ENCODE data around the gene UNC5CL. TPM values are rescaled to one million over a fixed set of nuclear protein-coding genes. Genes with fewer than 3 reads are reported as not detected.

UNC5CL gene
- polyA plus RNA-seq, 1 donor (not counting 4 experiments of a cell fraction or from before 2014, with no cell fraction given), result 0.34 TPM

GRCh38 chr6:41063884-41064285, 24.9 kb upstream of the UNC5CL start:
- H3K9ac ChIP-seq (ENCODE audit: control insufficient read depth, extremely low read depth, insufficient read depth, low read length), result no peak overlapping the region
- H3K4me3 ChIP-seq (ENCODE audit: control insufficient read depth in 2 of 3, extremely low read depth in 1 of 3, insufficient read depth in 2 of 3, low read depth in 1 of 3, low read length in 3 of 3), result no peak overlapping the region
- H2AFZ ChIP-seq (ENCODE audit: control insufficient read depth, low read length), result no peak overlapping the region
- no peaks in the 10 kb centered on the region for H3K9me3 ChIP-seq (ENCODE audit: control insufficient read depth, low read depth, low read length)
- H3K27me3 ChIP-seq (ENCODE audit: control insufficient read depth, extremely low read depth, insufficient read depth, low read length), result no peaks in the 10 kb centered on the region
- H3K79me2 ChIP-seq (ENCODE audit: control insufficient read depth, insufficient read depth, low read length), result no peaks in the 10 kb centered on the region
- peaks cover 10% of the 10 kb centered on the region for H3K4me1 ChIP-seq (ENCODE audit: control insufficient read depth, extremely low read depth, insufficient read depth, low read length)
- peaks cover 2 to 6% of the 10 kb centered on the region in 2 experiments for H3K36me3 ChIP-seq (ENCODE audit: control insufficient read depth in 2 of 2, extremely low read depth in 1 of 2, insufficient read depth in 2 of 2, low read length in 2 of 2)
- H3K27ac ChIP-seq (ENCODE audit: control insufficient read depth, insufficient read depth, low read length), result no peak overlapping the region
- no peak for FAIRE-seq
- no peak overlapping the region for H3K4me2 ChIP-seq (ENCODE audit: control insufficient read depth, extremely low read depth, insufficient read depth, low read depth, low read length)
- H3K9me1 ChIP-seq (ENCODE audit: control insufficient read depth, extremely low read depth, insufficient read depth, low read length), result no peaks in the 10 kb centered on the region
- DNase-seq (ENCODE audit: low read depth, low spot score), result no peak
- dilution Hi-C loops (cut with MboI; ENCODE audit: extremely low pct_ligation_motif_present, low sequenced_read_pairs), result no loop called here
- no peaks in the 10 kb centered on the region for H4K20me1 ChIP-seq (ENCODE audit: control insufficient read depth, extremely low read depth, insufficient read depth, low read length)
- TF ChIP-seq EZH2 (IDR thresholded peaks at IDR 0.05; ENCODE audit: low read length) (no peak), CTCF (optimal IDR thresholded peaks at IDR 0.05 in 1 of 3, IDR thresholded peaks at IDR 0.05 in 1 of 3, conservative IDR thresholded peaks at IDR 0.05 in 1 of 3; ENCODE audit: extremely low read depth in 1 of 3, insufficient read depth in 2 of 3, low read length in 3 of 3) (no peak)

- FAIRE-seq (no peak), DNase-seq (ENCODE audit: low read depth, low spot score) (no peak)
- H3K4me3 ChIP-seq (ENCODE audit: control insufficient read depth in 2 of 3, extremely low read depth in 1 of 3, insufficient read depth in 2 of 3, low read depth in 1 of 3, low read length in 3 of 3), result no peak overlapping the region
- no peak overlapping the region for H3K9ac ChIP-seq (ENCODE audit: control insufficient read depth, extremely low read depth, insufficient read depth, low read length)
- H3K36me3 ChIP-seq (ENCODE audit: control insufficient read depth in 2 of 2, extremely low read depth in 1 of 2, insufficient read depth in 2 of 2, low read length in 2 of 2), result peaks cover 2 to 3% of the 10 kb centered on the region in 2 experiments
- H3K79me2 ChIP-seq (ENCODE audit: control insufficient read depth, insufficient read depth, low read length), result no peaks in the 10 kb centered on the region
- no peak overlapping the region for H3K27ac ChIP-seq (ENCODE audit: control insufficient read depth, insufficient read depth, low read length)
- no peaks in the 10 kb centered on the region for H3K27me3 ChIP-seq (ENCODE audit: control insufficient read depth, extremely low read depth, insufficient read depth, low read length)
- TF ChIP-seq EZH2 (IDR thresholded peaks at IDR 0.05; ENCODE audit: low read length) (no peak), CTCF (optimal IDR thresholded peaks at IDR 0.05 in 1 of 3, IDR thresholded peaks at IDR 0.05 in 1 of 3, conservative IDR thresholded peaks at IDR 0.05 in 1 of 3; ENCODE audit: extremely low read depth in 1 of 3, insufficient read depth in 2 of 3, low read length in 3 of 3) (no peak)
- no peaks in the 10 kb centered on the region for H4K20me1 ChIP-seq (ENCODE audit: control insufficient read depth, extremely low read depth, insufficient read depth, low read length)
- no peak overlapping the region for H2AFZ ChIP-seq (ENCODE audit: control insufficient read depth, low read length)
- dilution Hi-C loops (cut with MboI; ENCODE audit: extremely low pct_ligation_motif_present, low sequenced_read_pairs), result no loop called here
- H3K9me3 ChIP-seq (ENCODE audit: control insufficient read depth, low read depth, low read length), result no peaks in the 10 kb centered on the region
- H3K9me1 ChIP-seq (ENCODE audit: control insufficient read depth, extremely low read depth, insufficient read depth, low read length), result no peaks in the 10 kb centered on the region
- peaks cover 14% of the 10 kb centered on the region for H3K4me1 ChIP-seq (ENCODE audit: control insufficient read depth, extremely low read depth, insufficient read depth, low read length)
- no peak overlapping the region for H3K4me2 ChIP-seq (ENCODE audit: control insufficient read depth, extremely low read depth, insufficient read depth, low read depth, low read length)
Observed at GRCh38 chr6:41062056-41062455, 23.0 kb upstream of the UNC5CL start.

All from keratinocyte (primary cell).